Neural cell (in vitro differentiated cells): ENCODE data around the gene PAXIP1. TPM values are rescaled to one million over a fixed set of nuclear protein-coding genes. Genes with fewer than 3 reads are reported as not detected.
"Not testable (repeated sequence)": the region's sequence is repeated elsewhere in the genome, so short reads cannot be mapped to it uniquely, and the experiment has no call there.

Experiments used
- H2AFZ ChIP-seq: fragments of 200-600, 300-800 bp; sonication (generic), shearing (Covaris generic); 2 replicates; pipeline ENCODE4 v1.6.0; 2014; ENCODE audit warnings: low read depth, mild to moderate bottlenecking, antibody characterized with exemption, low read length, moderate library complexity
- H3F3A ChIP-seq: fragments of 200-600 bp; shearing (Covaris generic); 2 replicates; pipeline ENCODE4 v1.6.1; 2016; ENCODE audit warnings: mild to moderate bottlenecking, moderate library complexity, mixed read lengths, antibody characterized with exemption, low read length; ENCODE audit not compliant: insufficient read depth, poor library complexity, severe bottlenecking
- H3K27ac ChIP-seq: fragments of 200-600, 300-800 bp; sonication (generic), shearing (Covaris generic); 2 replicates; pipeline ENCODE4 v1.5.1; 2014; ENCODE audit warnings: mild to moderate bottlenecking, low read length, moderate library complexity
- H3K27me3 ChIP-seq: fragments of 300-800, 200-600 bp; sonication (generic), shearing (Covaris generic); 2 replicates; pipeline ENCODE4 v1.6.0; 2014; ENCODE audit warnings: mild to moderate bottlenecking, low read depth, low read length, moderate library complexity; ENCODE audit not compliant: insufficient read depth
- H3K36me3 ChIP-seq: fragments of 300-800, 200-600 bp; sonication (generic), shearing (Covaris generic); 2 replicates; pipeline ENCODE4 v1.5.1; 2014; ENCODE audit warnings: mild to moderate bottlenecking, antibody characterized with exemption, low read length, moderate library complexity; ENCODE audit not compliant: insufficient read depth
- H3K4me2 ChIP-seq: fragments of 300-800, 200-600 bp; sonication (generic), shearing (Covaris generic); 2 replicates; pipeline ENCODE4 v1.6.0; 2014; ENCODE audit warnings: mild to moderate bottlenecking, low read length
- H3K4me3 ChIP-seq: fragments of 300-800, 200-600 bp; sonication (generic), shearing (Covaris generic); 2 replicates; pipeline ENCODE4 v1.5.1; 2014; ENCODE audit warnings: mild to moderate bottlenecking, low read length, moderate library complexity
- H3K79me2 ChIP-seq: fragments of 200-600 bp; shearing (Covaris generic); replicated peaks from 2 replicates; pipeline ENCODE4 v1.6.0; 2014; ENCODE audit warnings: mild to moderate bottlenecking, low read length, moderate library complexity; ENCODE audit not compliant: insufficient read depth
- H3K9ac ChIP-seq: fragments of 300-800, 200-600 bp; sonication (generic), shearing (Covaris generic); 2 replicates; pipeline ENCODE4 v1.6.1; 2016; ENCODE audit warnings: mild to moderate bottlenecking, low read length, mixed read lengths
- H3K9me2 ChIP-seq: fragments of 200-600 bp; shearing (Covaris generic); 2 replicates; pipeline ENCODE4 v1.6.1; 2016; ENCODE audit warnings: mild to moderate bottlenecking, low read length, mixed read lengths; ENCODE audit not compliant: insufficient read depth
- H3K9me3 ChIP-seq: fragments of 200-600, 300-800 bp; sonication (generic), shearing (Covaris generic); 2 replicates; pipeline ENCODE4 v1.6.1; 2016; ENCODE audit warnings: mild to moderate bottlenecking, mixed run types, low read length, moderate library complexity, mixed read lengths
- H4K20me1 ChIP-seq: fragments of 200-600 bp; shearing (Covaris generic); 2 replicates; pipeline ENCODE4 v1.6.1; 2016; ENCODE audit warnings: mild to moderate bottlenecking, mixed run types; ENCODE audit not compliant: insufficient read depth
- EP300 ChIP-seq: fragments of 450-650 bp; conservative IDR thresholded peaks from 2 replicates; pipeline ENCODE4 v1.6.1; 2014; ENCODE audit warnings: antibody characterized with exemption, mild to moderate bottlenecking, moderate library complexity; ENCODE audit not compliant: poor library complexity, severe bottlenecking
- EZH2 ChIP-seq: fragments of 200-600, 300-800 bp; shearing (Covaris generic), sonication (generic); IDR thresholded peaks from 2 replicates; pipeline ENCODE4 v1.6.1; 2014; ENCODE audit warnings: antibody characterized with exemption, low read length, borderline replicate concordance, mild to moderate bottlenecking; ENCODE audit not compliant: insufficient read depth, poor library complexity, severe bottlenecking
- POLR2AphosphoS5 ChIP-seq: IDR thresholded peaks from 2 replicates; pipeline ENCODE4 v1.6.1; 2012
- RAD21 ChIP-seq: fragments of 450-650 bp; conservative IDR thresholded peaks from 2 replicates; pipeline ENCODE4 v1.6.1; 2014; ENCODE audit warnings: antibody characterized with exemption, mild to moderate bottlenecking, moderate library complexity
- SMC3 ChIP-seq: fragments of 450-650 bp; conservative IDR thresholded peaks from 2 replicates; pipeline ENCODE4 v1.6.1; 2014; ENCODE audit warnings: antibody characterized with exemption, mild to moderate bottlenecking, moderate library complexity; ENCODE audit not compliant: poor library complexity
- TAF1 ChIP-seq: IDR thresholded peaks from 2 replicates; pipeline ENCODE4 v1.6.1; 2012; ENCODE audit warnings: low read depth
- polyA plus RNA-seq: library from polyadenylated mRNA; depleted of rRNA; stranded (reverse); fragments of >200 nt; gene quantifications from 2 replicates; pipeline ENCODE4 v1.2.3, GENCODE V29; 2014
- TF ChIP-seq, protein P1 (sequence below): IDR thresholded peaks from 2 replicates; pipeline ENCODE4 v1.6.1; 2012; ENCODE audit warnings: borderline replicate concordance
- TF ChIP-seq, protein P2 (sequence below): fragments of 450-650 bp; IDR thresholded peaks from 2 replicates; pipeline ENCODE4 v1.5.1; 2014; ENCODE audit warnings: antibody characterized with exemption, mild to moderate bottlenecking, moderate library complexity; ENCODE audit not compliant: poor library complexity, severe bottlenecking

The PAXIP1 gene
- polyA plus RNA-seq, 1 donor from 2014 or later = 14.4 TPM

DNA sequence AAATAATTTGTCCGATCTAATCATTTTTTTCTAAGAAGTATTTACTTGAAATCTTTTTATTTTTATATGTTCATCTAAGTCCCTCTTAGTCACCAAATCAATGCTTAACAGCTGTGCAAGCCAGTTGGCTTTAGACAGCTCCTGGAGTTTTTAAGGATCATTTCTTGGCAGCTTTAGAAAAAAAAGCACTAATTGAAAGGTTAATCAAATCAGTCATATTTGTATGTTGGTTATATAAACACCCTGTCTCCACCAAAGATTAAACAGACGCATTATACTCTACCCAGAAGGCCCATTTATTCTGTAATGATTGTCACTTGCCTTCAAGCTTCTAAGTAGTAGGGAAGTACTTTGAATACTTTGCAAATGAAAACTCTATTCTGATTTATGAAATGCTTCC is 60.2 kb downstream of the PAXIP1 start:
- Histone ChIP-seq H4K20me1 (no peaks in the 10 kb centered on the region), H3K27ac (no peak overlapping the region), H3K79me2 (no peaks in the 10 kb centered on the region), H3F3A (no peaks in the 10 kb centered on the region), H3K9me2 (no peaks in the 10 kb centered on the region), H3K9me3 (peaks cover 3% of the 10 kb centered on the region), H3K27me3 (no peaks in the 10 kb centered on the region), H2AFZ (no peak overlapping the region), H3K4me2 (no peak overlapping the region), H3K36me3 (peaks cover 4% of the 10 kb centered on the region), H3K9ac (no peak overlapping the region), H3K4me3 (no peak overlapping the region)
- TF ChIP-seq TAF1 = no peak
- no peak for TF ChIP-seq POLR2AphosphoS5
- TF ChIP-seq EP300 = no peak
- TF ChIP-seq, protein P1, sequence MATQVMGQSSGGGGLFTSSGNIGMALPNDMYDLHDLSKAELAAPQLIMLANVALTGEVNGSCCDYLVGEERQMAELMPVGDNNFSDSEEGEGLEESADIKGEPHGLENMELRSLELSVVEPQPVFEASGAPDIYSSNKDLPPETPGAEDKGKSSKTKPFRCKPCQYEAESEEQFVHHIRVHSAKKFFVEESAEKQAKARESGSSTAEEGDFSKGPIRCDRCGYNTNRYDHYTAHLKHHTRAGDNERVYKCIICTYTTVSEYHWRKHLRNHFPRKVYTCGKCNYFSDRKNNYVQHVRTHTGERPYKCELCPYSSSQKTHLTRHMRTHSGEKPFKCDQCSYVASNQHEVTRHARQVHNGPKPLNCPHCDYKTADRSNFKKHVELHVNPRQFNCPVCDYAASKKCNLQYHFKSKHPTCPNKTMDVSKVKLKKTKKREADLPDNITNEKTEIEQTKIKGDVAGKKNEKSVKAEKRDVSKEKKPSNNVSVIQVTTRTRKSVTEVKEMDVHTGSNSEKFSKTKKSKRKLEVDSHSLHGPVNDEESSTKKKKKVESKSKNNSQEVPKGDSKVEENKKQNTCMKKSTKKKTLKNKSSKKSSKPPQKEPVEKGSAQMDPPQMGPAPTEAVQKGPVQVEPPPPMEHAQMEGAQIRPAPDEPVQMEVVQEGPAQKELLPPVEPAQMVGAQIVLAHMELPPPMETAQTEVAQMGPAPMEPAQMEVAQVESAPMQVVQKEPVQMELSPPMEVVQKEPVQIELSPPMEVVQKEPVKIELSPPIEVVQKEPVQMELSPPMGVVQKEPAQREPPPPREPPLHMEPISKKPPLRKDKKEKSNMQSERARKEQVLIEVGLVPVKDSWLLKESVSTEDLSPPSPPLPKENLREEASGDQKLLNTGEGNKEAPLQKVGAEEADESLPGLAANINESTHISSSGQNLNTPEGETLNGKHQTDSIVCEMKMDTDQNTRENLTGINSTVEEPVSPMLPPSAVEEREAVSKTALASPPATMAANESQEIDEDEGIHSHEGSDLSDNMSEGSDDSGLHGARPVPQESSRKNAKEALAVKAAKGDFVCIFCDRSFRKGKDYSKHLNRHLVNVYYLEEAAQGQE = no peak
- TF ChIP-seq RAD21 = no peak

DNA sequence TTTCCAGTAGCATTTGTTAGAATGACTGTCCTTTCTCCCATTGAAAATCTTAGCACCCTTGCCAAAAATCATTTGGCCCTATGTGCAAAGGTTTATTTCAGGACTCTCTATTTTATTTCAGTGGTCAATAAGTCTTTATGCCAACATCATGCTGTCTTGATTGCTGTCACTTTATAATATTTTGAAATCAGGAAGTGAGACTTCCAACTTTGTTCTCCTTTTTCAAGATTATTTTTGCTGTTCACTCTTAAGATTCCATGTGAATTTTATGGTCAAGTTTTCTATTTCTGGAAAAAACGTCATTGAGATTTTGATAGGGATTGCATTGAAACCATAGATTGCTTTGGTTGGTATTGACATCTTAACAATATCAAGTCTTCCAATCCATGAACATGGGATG is 65.1 kb downstream of the PAXIP1 start:
- Histone ChIP-seq H3K36me3 (peaks cover 4% of the 10 kb centered on the region), H3K9me3 (peaks cover 3% of the 10 kb centered on the region), H3K27me3 (no peaks in the 10 kb centered on the region), H3K4me3 (no peak overlapping the region), H3K9ac (no peak overlapping the region), H3F3A (no peaks in the 10 kb centered on the region), H3K9me2 (no peaks in the 10 kb centered on the region), H3K79me2 (no peaks in the 10 kb centered on the region), H2AFZ (no peak overlapping the region), H4K20me1 (no peaks in the 10 kb centered on the region), H3K4me2 (no peak overlapping the region), H3K27ac (no peak overlapping the region)
- TF ChIP-seq RAD21 = no peak
- TF ChIP-seq EZH2 = no peak
- no peak for TF ChIP-seq TAF1

DNA sequence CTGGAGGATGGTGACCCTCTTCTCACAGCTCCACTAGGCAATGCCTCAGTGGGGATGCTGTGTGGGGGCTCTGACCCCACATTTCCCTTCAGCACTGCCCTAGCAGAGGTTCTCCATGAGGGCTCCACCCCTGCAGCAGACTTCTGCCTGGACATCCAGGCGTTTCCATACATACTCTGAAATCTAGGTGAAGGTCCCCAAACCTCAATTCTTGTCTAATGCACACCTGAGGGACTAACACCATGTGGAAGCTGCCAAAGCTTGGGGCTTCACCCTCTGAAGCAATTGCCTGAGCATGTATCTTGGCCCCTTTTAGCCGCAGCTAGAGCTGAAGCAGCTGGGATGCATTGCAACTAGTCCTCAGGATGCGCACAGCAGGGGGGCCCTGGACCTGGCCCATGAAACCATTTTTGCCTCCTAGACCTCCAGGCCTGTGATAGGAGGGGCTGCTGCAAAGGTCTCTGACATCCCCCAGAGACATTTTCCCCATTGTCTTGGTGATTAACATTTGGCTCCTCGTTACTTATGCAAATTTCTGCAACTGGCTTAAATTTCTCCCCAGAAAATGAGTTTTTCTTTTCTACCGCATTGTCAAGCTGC is 68.5 kb downstream of the PAXIP1 start:
- not testable (repeated sequence) for H3K4me3 ChIP-seq, H3F3A ChIP-seq, H3K27me3 ChIP-seq, H3K4me2 ChIP-seq, H3K9me3 ChIP-seq, H3K36me3 ChIP-seq, H2AFZ ChIP-seq, H3K9me2 ChIP-seq, H3K9ac ChIP-seq, H4K20me1 ChIP-seq, H3K27ac ChIP-seq, H3K79me2 ChIP-seq

DNA sequence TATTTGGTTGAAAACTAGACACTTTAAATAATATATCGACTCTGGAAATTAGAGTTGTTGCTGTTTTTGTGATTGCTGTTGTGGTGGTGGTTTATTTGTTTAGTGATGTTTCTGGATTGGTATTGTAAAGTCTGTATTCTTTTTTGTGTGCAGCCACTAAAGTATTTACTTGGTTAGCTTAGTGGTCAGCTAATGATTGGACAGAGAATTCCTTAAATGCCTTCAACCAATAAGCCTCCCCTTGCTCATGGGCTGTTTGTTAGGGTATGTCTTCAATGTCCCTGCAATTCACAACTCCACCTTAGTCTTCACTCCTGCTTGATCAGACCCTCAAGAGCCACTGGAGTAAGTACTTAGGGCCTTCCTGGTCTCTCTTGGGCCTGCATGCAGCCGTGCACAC is 71.0 kb downstream of the PAXIP1 start:
- Histone ChIP-seq H3K79me2 (no peaks in the 10 kb centered on the region), H3K9ac (no peak overlapping the region), H3K27me3 (no peaks in the 10 kb centered on the region), H3K9me3 (no peaks in the 10 kb centered on the region), H2AFZ (no peak overlapping the region), H3F3A (no peaks in the 10 kb centered on the region), H3K36me3 (no peaks in the 10 kb centered on the region), H3K4me3 (no peak overlapping the region), H3K27ac (no peak overlapping the region), H3K4me2 (no peak overlapping the region), H3K9me2 (no peaks in the 10 kb centered on the region), H4K20me1 (no peaks in the 10 kb centered on the region)
- TF ChIP-seq EP300 = no peak
- TF ChIP-seq EZH2 = no peak
- TF ChIP-seq, protein P2, sequence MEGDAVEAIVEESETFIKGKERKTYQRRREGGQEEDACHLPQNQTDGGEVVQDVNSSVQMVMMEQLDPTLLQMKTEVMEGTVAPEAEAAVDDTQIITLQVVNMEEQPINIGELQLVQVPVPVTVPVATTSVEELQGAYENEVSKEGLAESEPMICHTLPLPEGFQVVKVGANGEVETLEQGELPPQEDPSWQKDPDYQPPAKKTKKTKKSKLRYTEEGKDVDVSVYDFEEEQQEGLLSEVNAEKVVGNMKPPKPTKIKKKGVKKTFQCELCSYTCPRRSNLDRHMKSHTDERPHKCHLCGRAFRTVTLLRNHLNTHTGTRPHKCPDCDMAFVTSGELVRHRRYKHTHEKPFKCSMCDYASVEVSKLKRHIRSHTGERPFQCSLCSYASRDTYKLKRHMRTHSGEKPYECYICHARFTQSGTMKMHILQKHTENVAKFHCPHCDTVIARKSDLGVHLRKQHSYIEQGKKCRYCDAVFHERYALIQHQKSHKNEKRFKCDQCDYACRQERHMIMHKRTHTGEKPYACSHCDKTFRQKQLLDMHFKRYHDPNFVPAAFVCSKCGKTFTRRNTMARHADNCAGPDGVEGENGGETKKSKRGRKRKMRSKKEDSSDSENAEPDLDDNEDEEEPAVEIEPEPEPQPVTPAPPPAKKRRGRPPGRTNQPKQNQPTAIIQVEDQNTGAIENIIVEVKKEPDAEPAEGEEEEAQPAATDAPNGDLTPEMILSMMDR = no peak
- TF ChIP-seq SMC3 = no peak
- TF ChIP-seq, protein P1 = no peak
- no peak for TF ChIP-seq TAF1
- TF ChIP-seq RAD21 = no peak
- TF ChIP-seq POLR2AphosphoS5 = no peak
